Occipital lobe (tissue), 2 donors: Measurements from ENCODE around the gene TACR2. TPM values are rescaled to one million over a fixed set of nuclear protein-coding genes. Genes with fewer than 3 reads are reported as not detected.

ENCODE experiments used
- DNase-seq: peaks from one replicate; lab custom pipeline; 2025; lab: John Stamatoyannopoulos, UW
- total RNA-seq: library from RNA; depleted of rRNA; stranded (reverse); fragments of >200 nt; gene quantifications from one replicate; pipeline ENCODE4 v1.2.3, GENCODE V29; 2014

Gene TACR2
- total RNA-seq, 1 donor from 2014 or later = 0.47 TPM

DNA sequence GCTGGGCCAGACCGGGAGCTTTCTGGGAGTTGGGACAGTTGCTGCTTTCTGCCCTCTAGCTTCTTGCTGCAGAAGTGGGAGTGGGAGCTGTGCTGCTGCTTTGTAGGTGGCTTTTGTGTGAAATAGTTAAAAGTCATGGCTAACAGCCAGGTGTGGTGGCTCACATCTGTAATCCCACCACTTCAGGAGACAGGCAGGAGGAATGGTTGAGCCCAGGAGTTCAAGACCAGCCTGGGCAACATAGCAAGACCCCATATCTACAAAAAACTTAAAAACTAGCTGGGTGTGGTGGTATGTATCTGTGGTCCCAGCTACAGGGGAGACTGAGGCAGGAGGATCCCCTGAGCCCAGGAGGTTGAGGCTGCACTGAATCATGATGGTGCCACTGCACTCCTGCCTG is 13.7 kb downstream of the TACR2 start:
- DNase-seq = no peak

DNA sequence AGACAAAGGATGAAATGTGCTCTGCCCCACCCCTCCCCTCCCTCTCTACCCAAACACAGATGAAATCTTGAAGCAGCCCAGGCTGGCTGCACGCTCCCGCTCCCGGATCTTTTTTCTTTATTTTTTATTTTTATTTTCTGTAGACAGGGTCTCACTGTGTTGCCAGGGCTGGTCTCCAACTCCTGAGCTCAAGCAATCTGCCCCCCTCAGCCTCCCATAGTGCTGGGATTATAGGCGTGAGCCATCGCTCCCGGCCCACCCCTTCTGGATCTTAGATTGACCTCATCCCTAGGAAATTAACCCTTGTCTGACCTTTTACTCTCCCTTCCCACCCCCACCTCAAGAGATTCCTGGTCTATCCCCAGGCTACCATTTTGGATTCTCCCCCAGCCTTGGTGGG is 14.3 kb downstream of the TACR2 start:
- no peak for DNase-seq

DNA sequence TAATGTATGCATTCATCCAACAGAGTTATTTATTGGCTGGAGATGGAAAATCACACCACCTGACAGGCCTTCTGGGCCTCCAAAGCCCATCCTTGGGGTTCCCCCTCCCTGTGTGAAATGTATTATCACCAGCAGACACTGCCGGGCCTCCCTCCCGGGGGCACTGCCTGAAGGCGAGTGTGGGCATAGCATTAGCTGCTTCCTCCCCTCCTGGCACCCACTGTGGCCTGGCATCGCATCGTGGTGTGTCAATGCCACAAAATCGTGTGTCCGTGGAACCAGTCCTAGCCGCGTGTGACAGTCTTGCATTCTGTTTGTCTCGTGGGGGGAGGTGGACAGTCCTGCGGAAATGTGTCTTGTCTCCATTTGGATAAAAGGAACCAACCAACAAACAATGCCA is 15.3 kb downstream of the TACR2 start:
- DNase-seq = no peak

DNA sequence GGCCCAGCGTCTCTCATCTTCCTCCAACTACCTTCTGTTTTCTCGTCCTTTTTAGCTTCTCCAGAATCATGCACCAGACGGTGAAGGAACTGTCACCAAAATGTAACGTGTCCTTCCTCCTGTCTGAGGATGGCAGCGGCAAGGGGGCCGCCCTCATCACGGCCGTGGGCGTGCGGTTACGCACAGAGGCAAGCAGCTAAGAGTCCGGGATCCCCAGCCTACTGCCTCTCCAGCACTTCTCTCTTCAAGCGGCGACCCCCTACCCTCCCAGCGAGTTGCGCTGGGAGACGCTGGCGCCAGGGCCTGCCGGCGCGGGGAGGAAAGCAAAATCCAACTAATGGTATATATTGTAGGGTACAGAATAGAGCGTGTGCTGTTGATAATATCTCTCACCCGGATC is 15.8 kb downstream of the TACR2 start:
- no peak for DNase-seq

DNA sequence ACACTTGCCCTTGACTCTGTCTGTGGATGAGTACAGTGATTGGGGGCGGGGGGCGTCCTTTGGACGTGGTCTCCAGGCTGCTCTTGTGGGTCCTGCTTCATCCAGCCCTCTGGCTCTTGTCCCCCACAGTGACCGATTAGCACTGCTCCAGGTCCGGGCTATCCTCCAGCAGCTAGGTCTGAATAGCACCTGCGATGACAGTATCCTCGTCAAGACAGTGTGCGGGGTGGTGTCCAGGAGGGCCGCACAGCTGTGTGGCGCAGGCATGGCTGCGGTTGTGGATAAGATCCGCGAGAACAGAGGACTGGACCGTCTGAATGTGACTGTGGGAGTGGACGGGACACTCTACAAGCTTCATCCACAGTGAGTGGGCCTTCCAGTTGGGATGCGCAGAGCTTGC is 18.3 kb downstream of the TACR2 start:
- DNase-seq = no peak

DNA sequence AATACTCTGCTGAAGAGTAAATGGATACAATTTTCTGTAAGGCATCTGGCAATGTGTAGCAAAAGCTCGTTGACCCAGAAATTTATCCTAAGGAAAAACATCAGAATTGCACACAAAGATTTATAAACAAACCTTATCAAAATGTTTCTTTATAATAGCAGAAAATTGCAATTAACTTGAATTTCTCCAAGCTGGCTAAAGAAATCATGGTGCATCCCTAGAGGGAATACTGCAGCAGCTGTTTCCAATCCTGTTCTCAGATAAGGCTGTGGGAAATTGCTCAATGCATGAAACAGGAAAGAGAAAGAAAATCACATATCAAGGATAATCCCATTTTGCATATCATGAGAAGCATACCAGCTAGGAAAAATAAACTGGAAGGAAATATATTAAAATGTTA is 18.7 kb downstream of the TACR2 start:
- no peak for DNase-seq

DNA sequence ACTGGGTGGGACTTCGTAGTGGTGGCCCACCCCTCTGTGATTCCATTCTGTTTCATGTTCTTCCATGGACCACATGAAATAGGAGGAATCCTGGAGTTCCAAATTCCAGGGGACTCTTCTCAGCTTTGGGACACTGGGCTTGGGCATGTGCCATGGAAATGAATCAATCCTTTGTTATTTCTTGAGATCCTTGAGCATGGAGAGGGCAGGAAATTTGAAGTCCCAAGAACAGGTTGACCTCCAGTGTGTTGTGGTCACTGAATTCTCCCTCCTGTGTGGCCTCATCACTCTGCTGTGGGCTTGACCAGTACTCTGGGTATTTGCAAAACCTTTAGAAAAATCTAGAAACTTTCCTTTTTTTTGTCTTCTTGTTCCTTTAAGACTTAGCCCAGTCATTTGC is 22.7 kb downstream of the TACR2 start:
- DNase-seq = no peak

DNA sequence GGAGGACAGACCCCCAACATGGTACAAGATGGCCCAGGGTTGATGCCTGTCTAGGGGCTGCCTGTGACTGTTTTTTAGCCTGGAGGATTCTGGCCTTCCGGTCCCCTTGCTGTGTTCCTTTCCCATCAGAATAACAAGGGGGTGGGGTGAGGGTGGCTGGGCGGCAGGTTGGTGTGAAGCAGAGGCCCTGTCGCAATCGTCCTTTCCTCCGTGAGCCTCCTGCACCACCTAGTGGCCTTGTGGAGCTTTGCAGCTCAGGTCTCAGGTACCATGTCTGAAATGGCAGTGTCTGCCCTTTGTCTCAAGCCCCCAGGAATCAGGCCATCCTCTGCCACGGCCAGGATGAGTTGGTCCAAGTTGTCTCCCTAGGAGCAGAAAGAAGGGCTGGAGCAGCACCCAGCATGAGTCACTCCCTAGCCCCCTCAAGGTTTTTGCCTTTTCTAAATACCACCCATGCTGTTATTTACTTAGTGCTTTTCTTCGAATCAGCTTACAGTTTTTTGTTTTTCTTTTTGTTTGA is 24.2 kb downstream of the TACR2 start:
- peak; percentile 64 for DNase-seq

DNA sequence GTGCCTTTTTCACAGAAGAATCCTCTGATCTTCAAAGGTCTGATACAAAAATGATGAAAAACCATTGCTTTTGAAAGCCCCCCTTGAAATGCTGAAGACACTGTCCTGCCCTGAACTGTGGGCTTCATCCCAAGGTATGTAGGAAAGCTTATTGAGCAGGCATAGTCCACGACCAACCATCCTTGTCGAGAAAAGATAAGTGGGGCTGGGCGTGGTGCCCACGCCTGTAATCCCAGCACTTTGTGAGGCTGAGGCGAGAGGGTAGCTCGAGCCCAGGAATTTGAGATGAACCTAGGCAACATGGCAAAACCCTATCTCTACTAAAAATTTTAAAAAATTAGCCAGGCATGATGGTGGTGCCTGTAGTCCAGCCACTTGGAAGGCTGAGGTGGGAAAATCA is 25.6 kb downstream of the TACR2 start:
- DNase-seq = no peak

DNA sequence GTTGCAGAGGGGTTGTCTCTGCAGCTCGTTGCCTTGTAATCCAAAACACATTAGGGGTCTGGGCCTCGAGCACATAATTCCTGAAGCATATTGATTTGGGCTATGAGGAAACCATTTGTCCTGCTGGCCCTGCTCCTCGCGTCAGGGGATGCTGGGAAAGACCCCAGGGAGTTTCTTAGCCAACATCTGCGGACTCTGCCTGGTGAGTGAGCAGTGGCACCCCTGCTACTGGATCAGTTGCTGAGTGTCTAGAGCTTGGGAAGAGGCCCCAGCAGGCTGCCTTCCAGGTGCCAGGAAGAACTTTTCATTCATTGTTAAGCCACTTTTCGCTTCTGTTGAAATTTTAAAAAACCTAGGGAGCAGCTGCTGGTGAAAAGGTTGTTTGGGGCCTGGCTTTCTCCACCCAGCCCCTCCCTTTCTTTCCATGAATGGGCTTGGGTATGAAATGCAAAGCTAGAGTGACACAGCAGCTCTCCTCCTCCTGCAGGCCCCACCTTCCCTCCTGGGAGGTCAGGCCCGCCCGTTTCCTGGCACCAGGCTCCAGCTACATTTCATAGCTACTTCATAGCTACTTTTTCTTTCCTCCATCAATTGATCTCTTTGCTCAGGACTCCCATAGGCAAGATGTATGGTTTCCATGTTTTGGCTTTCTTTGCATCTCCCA is 26.8 kb downstream of the TACR2 start:
- no peak for DNase-seq

DNA sequence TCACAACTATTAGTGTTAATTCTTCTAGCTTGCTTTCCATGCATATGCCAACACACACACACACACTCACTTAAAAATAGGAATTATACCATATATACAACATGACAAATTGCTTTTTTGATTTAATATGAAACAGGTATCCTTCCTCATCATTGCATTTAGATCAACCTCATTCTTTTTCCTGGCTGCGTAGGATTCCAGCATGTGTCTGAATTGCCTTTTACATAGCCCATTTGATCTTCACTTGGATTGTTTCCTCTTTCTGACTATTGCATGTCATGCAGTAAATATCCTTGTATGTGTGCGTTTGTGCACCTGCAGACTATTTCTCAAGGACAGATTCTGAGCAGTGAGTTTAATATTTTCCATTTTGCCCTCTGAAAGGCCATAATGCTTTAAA is 28.2 kb downstream of the TACR2 start:
- DNase-seq = no peak

DNA sequence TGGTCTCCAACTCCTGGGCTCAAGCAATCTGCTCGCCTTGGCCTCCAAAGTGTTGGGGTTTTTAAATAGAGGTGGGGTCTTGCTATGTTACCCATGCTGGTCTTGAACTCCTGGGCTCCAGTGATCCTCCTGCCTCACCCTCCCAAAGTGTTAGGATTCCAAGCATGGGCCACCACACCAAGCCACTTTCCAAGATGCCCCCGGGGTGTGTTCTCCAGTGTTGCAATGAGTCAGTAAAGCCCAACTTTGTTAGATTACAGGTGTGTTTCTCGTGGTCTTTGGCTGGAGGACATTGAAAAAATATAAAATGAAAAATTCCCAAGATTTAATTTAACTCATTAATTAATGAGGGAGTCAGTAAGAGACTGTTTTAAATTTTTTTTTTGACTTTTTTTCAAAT is 29.2 kb downstream of the TACR2 start:
- no peak for DNase-seq

DNA sequence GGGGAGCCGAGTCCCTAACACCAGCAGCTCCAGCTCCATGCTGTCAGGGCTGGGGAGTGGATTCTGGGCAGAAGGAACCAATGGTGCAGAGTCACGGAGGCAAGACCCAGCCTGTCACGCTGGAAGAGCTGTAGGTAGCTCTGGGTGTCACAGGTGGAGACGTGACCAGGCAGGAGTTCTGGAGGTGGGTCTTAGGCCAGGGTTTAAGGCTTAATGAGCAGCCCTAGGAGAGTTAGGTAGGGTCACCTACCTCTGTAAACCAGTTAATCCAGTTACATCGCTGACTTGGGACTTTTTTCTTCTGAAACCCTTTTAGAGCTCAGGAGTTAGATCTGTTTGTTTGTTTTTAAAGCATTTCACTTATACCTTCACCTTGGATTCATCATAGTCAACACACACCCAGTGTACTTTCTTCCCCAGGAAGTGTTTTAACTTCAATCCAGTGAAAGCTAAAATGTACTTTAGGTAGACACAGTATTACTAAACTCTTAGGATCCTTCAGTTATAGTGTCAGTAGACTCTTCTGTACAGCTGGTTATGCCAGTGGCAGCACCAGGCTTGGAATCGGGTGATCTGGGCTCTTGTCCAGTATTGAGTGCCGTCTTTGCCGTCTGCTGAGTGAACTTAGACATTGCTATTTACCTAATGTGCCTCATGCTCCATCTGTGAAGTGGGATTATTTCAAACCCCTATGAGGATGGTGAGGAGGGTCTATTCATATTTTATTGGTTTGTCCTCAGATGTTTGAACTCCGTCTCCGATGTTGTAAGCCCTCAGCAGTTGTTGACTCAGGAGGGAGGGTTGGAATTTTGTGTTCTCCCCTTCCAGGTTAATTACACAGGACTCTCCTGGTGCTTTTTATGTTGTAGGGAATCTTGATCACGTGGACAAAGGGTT is 31.0 kb downstream of the TACR2 start:
- no peak for DNase-seq

DNA sequence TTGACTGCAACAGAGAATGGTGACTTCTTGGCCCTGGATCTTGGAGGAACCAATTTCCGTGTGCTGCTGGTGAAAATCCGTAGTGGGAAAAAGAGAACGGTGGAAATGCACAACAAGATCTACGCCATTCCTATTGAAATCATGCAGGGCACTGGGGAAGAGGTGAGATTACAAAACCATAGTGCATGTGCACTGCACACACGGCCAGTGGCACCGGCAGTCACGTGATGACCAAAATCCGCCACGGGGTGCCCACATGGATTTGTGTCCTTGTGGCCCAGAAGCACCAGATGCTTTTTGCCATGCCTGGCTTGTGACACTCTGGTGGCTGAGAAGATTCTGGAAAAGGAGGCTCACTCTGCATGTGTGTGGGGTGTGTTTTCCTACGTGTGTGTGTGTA is 32.4 kb downstream of the TACR2 start:
- DNase-seq = no peak

DNA sequence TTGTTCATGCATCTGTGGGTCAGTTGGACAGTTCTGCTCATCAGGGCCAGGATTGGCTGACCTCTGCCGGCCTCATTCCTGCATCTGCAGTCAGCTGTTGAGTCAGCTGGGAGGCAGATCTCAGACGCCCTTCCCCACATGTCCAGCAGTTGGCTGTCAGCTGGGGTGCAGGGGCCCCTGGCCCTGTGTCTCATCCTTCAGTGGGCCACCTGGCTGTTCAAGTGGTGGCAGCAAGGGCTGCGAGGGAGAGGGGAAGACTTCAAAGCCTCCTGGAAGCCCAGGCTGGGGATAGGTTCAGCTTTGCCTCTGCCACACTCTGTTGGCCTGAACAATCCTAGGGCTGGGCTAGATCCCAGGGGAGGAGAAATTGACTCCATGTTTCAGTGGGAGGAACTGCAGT is 33.2 kb downstream of the TACR2 start:
- no peak for DNase-seq

DNA sequence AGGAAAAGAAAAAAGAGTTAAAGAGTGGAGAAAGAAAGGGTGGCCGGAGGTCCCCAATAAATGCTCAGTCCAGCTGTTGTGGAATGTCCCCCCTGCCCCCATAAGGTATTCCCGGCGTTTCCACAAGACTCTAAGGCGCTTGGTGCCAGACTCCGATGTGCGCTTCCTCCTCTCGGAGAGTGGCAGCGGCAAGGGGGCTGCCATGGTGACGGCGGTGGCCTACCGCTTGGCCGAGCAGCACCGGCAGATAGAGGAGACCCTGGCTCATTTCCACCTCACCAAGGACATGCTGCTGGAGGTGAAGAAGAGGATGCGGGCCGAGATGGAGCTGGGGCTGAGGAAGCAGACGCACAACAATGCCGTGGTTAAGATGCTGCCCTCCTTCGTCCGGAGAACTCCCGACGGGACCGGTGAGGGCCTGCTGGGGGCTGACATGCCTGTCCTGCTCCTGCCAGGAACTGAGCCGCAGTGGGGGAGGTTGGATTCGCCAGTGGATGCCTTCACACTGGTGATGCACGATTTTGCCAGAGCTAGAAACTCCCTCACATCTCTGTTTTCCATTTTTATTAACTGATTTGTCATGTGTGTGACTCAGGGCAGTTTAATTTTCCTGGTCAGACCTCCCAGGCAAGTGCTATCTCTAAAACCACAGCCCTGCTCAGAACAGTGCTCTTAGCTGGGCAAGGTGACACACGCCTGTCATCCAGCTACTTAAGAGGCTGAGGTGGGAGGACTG is 34.2 kb downstream of the TACR2 start:
- DNase-seq = no peak

DNA sequence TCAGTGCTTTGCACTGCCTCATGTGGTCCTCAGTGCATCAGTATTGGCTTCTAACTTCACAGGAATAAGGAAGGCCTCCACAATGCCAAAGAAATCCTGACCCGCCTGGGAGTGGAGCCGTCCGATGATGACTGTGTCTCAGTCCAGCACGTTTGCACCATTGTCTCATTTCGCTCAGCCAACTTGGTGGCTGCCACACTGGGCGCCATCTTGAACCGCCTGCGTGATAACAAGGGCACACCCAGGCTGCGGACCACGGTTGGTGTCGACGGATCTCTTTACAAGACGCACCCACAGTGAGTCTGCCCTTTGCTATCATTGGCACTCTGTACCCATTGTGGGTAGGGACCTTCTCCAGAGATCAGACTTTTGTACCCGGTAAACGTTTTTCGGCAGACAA is 36.9 kb downstream of the TACR2 start:
- DNase-seq = no peak

DNA sequence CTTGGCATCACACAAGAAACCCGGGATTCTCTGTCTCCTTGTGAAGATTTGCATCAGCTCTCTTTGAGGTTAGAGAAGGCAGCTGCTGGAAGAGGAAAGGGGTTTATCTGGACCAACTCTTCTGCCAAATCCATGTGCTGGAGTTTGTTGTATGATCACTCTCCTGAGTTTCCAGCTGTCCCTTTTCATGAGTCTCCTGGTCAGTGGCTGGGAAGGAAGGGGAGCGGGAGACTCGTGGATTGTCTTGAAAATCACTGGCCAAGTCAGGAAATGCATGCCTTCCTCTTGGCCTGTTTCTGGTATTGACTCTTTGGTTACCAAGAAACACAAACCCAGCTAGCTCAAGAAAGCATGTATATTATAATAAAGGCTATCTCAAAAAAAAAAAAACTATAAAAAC is 38.8 kb downstream of the TACR2 start:
- DNase-seq = no peak

DNA sequence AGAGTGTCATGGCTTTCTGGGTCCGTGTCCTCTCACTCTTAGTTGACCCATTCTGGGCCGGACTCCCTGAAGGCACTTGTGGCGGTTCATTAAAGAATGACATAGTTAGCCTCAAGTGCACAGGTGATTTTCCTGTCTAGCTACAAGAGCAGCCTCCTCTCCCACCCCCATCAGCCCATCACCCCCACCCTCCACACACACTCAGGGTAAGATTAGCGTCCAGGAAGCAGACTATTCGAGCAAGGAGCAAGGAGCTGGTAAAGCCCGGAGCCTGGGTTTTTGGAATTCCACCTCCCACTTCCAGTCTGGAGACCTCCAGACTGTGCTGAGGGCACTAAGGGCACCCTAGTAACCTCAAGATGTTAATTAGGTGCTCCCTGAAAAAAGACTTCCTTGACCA is 39.5 kb downstream of the TACR2 start:
- no peak for DNase-seq

DNA sequence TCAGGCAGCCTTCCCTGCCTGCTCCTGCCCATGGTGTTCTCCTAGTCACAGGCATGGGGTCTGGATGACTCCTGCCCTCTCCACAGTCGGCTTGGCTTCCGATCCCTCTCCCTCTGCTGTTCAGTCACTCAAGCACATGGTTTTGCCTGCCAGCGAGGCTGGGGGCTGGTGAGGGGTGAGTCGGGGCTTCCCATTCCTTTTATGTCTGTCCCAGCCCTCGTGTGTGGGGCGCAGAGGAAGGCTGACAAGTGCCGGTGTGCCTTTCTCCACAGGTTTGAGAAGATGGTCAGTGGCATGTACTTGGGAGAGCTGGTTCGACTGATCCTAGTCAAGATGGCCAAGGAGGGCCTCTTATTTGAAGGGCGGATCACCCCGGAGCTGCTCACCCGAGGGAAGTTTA is 40.1 kb downstream of the TACR2 start:
- DNase-seq = no peak

DNA sequence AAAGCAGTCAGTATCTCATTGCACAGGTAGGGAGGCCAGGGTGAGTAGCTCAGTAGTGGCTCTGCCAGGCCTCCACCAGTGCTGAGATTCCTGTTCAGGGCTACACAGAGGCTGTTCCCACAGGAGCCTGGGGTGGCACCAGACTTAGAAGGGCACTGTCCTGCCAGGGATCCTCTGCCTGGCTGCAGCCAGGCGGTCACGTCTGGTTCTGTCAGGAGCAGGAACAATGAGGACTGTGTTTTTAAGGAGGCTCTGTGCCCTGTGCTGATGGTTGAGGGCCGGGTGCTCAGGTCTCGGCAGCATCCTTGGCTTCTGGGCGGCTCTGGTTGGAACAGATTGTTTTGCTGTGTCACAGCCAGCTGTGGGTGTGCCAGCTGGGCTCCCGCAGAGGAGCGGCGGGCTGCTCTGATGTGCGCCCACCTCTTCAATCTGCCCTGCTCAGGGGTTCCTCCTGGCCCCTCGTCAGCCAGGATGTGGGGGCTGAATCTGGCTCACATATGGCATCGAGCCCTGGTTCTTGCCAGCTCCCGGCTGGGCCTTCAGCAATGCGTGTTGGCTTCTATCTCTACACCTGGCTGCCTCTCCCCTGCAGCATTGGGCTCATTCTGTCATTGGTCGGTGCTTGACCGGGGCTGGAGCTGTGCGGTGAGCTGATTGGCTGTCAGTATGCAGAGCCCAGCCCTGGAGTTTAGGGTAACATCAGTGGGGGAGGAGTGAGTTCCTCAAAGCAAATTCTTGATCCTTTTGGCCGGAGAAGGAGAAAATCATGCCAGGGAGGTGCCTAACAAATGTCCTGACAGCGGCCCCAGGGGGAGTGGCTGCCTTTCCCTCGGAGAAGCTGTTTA is 41.2 kb downstream of the TACR2 start:
- DNase-seq = peak; percentile 83
